GM19395 (cell line): ENCODE measurements around the gene FOXP2.
"Not testable (repeated sequence)": the region's sequence is repeated elsewhere in the genome, so short reads cannot be mapped to it uniquely, and the experiment has no call there.

ENCODE experiments used
- ATAC-seq: cut with Tn5 transposase; IDR thresholded peaks from one replicate; pipeline ENCODE4 v1.9.1; 2021; ENCODE audit warnings: mild to moderate bottlenecking, moderate library complexity; ENCODE audit not compliant: unreplicated experiment

FOXP2 gene

GRCh38 chr7:114414156-114415063, at the start of gene FOXP2:
Gene FOXP2, plus strand, starts transcription at chr7:114414815. Its CDS starts 11,697 bp downstream, at chr7:114426512.
- ATAC-seq = no peak

GRCh38 chr7:114365791-114366190, 48.8 kb upstream of the FOXP2 start:
- no peak for ATAC-seq

DNA sequence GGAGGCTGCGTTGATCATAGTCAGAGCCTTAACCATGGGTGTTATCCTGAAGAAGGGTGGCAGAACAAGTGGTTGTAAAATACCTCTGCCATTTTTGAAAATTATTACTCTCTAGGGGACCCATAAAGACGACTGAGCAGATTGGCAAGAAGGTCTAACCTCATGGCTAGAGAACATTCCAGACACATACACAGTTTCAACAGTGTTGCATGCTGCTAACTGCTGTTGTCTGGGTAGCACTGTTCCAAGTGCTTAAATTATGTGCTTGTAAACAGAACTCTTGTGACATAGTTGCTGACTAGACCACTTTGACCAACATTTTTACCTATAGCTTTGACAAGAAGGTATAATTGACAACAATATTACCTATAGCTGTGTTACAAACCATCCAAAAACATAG, 46.1 kb upstream of the FOXP2 start:
- no peak for ATAC-seq

- ATAC-seq = no peak
Measured at GRCh38 chr7:114369294-114369693, 45.3 kb upstream of the FOXP2 start.

DNA sequence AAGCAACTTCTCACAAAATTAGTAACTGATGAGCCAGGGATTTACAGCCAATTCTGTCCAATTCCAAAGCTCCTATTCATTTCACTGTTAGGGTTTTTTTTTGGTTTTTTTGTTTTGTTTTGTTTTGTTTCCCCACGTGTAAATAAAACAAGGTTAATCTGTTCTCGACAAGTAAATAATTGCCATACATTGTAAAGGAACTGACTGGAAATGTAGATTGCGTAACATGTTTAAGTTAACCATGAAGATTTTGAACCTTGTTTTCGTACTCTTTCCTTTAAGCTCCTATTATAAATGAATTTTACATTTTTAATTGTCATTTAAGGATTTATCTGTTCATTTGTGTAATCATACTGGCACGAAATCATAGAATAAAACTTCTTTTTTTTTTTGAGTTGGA, 42.0 kb upstream of the FOXP2 start:
- no peak for ATAC-seq

DNA sequence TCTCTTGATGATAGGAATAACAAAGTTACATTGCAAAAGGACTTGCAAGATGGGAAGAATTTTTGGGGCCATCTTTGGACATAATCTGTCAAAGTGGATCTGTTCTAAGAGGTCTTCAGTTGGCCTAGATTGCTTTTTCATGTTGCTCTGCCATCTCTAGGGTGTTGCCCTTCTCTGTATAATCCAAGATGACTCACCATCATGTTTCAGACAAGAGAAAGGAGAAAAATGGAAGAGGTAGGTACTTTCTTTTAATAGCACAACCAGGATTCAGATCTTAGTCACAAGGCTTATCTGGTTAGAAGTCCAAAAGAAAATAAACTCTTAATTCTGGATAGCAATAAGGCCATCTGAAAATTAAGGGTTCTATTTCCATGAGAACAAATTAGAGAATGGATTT, 38.7 kb upstream of the FOXP2 start:
- no peak for ATAC-seq

- not testable (repeated sequence) for ATAC-seq
Measured at GRCh38 chr7:114383946-114384345, 30.7 kb upstream of the FOXP2 start.

DNA sequence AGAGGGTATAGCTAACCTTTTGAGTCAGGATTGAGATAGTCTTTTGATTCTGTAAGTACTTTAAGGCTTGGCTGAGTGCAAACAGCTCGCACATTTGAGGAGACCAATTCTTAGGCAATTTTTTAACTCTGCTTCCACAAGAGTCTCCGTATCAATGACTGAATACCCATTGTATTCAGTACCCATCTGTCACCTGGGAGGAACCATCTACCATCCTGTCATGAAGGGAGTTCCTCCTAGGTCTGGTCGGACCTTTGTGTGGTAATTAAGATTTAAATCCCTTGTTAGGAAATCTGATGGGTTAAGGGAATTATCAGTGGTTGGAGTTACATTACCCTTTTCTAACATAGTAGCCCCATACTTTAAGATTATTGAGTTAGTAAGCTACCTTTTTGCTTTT, 30.3 kb upstream of the FOXP2 start:
- ATAC-seq = not testable (repeated sequence)

DNA sequence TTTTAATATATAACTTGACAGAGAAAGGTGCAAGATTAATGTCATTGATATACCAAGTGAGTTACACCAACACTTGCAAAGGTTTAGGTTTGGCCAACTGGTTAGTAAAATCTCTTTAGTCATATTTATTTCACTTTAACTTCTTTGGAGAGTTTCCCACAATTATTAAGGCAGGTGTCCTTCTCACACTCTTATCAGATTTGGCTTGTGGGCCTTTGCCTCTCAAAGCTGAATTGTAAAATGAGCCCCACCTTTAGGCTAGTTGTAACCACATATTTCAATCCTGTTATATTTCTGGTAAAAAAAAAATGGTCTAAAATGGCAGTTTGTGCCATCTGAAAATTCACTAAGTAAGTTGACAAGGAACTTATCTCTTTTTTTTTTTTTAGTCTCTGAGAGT, 26.6 kb upstream of the FOXP2 start:
- no peak for ATAC-seq

DNA sequence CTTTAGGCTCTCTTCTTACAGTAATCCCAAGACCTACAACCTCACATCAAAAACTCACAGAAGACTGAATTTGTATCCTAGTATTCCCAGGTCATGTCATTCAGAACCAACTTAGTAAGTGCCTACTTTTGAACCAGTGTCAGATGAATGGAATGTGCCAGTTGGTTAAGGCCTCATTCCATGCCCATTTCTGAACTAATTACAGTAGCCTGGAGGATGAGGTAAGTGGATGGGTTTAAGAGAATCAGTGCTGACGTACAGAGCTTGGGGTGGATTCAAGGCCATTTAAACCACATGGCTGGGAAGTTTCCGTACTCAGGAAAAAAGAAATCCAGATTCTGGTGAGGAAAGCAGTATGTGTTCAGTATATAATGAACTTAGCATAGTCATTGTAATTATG, 21.9 kb upstream of the FOXP2 start:
- ATAC-seq = no peak

DNA sequence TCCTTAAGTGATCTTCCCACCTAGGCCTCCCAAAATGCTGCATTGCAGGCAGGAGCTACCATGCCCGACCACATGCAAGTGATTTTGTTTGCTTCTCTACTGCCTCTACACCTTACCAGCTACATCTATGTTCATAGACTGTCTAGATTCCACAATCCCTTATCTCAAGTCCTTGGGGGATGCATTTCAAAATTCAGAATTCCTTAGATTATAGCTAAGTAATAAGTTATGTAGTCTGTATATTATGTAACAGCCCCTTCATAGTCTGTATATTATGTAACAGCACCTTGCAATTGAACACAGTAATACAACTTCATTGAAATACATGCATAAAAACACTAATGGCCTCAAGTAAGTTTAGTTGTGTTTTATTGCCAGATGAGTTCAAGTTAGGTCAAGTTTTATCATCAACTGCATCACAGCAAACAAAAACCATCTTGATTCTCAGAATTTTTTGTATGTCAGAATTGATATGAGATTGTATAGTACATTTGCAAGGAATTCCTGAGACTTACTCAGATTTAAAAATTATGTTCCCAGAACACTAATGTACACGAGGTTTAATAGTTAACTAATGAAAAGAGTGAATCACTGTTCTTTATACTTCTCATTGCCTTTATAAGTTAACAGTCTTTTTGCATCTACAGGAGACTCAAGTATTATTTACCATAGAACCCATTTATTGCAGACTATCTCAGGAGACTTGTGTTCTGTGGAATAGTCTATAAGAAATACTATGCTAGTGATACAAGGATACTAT, 11.6 kb upstream of the FOXP2 start:
- no peak for ATAC-seq

- peak; percentile 72 for ATAC-seq
Measured at GRCh38 chr7:114405427-114405826, 9.2 kb upstream of the FOXP2 start.

- no peak for ATAC-seq
Measured at GRCh38 chr7:114409750-114410149, 4.9 kb upstream of the FOXP2 start.

DNA sequence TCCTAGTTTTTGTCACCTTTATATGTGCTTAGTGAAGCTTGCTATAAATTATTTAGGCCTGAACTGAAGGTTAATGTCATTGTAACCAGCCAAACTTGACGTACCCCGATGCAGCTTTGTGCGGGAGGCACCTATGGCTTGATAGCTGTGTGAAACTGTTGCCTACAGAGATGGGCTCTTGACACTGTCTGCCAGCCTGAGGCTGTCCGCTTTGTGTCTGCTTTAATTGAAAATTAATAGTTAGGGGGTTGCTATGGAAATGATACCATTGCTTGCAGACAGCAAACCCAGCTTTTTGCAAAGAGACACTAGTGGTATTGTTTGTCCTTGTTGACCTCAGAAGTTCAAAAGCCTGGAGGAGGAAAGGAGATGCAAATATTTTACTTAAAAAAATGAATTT, 2.1 kb upstream of the FOXP2 start:
- ATAC-seq = no peak

- no peak for ATAC-seq
Measured at GRCh38 chr7:114413761-114414155, 857 bp upstream of the FOXP2 start.

GRCh38 chr7:114415064-114415989, 712 bp downstream of the FOXP2 start:
- ATAC-seq = no peak

GRCh38 chr7:114416129-114416990, 1.7 kb downstream of the FOXP2 start:
- ATAC-seq = no peak

DNA sequence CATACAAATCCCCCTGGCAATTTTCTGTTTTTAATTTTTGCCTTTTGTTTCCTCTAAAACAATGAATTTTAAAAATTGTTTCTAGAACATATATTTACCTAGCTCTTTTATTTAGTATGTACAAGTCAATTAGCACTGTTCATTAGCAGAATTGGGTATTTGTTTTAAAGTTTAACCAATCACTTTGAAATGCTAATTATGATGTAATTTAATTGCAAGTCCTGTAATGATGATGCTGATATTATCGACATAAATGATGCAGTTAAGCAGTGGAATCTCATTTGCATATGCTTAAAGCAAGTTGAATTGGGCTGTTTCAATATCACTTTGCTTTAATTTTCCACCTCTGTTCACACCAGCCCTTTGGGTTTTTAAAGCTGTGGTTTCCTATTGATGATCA, 2.7 kb downstream of the FOXP2 start:
- ATAC-seq = no peak

DNA sequence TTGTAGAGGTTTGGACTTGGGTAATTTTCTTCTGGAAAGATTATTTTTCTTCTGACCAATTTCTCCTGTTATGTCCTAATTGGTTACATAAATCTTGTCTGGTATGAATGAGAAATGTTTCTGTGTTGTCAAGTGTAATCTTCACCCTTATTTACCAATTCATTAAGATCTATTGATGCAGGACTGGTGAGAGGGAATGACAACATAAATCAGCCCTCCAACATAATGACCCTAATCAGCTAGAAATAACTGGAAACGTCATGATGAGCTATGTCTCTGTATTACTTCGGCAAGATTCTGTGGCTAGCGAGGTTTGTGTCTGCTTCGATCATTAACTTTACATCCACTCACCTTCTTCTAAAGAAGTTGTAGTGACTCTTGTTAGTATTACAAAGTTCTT, 3.5 kb downstream of the FOXP2 start:
- ATAC-seq = no peak
